ENCODE data around the gene AMZ1.
"Not testable (repeated sequence)": the region's sequence is repeated elsewhere in the genome, so short reads cannot be mapped to it uniquely, and the experiment has no call there.

The AMZ1 gene

DNA sequence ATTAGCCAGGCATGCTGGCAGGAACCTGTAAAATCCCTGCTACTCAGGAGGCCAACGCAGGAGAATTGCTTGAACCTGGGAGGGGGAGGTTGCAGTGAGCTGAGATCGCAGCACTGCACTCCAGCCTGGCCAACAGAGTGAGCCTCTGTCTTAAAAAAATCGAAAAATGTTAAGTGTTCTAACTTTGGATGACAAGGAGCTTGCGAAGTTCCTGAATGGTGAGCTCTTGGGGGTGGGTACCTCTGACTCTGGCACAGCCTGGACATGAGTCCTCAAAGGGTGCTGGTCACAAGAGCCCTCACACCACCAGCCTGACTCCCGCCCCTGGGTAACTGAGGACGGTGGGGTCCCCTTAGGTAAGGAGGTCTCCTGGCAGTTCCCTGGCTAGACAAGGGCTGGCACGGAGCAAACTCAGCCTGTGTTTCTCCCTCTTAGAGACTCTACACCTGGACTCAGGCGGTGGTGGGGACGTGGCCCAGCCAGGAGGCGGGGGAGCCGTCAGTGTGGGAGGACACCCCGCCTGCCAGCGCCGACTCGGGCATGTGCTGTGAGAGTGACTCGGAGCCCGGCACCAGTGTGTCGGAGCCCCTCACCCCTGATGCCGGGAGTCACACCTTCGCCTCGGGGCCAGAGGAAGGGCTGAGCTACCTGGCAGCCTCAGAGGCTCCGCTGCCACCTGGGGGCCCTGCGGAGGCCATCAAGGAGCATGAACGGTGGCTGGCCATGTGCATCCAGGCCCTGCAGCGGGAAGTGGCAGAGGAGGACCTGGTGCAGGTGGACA lies 24.1 kb downstream of the AMZ1 start:
- no peak for DNase-seq (ENCODE audit: low spot score)

DNA sequence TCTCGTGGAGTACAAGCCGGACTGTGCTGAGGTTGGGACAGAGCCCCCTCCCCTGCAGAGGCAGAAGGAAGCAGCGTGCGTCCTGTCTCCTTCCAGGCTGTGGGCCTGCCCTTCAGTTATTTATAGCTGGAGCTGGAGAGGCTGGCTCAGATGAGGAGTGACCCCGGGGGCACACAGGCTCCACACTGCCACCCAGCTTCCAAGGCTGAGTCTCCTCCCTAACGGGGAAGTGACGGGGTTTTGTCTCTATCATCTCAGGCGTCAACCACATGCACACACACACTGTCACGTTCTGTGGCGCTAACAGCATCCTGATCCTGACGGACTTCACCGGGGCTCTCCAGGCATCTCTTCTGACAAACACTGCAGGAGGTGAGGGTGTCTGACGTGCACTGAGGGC lies 25.4 kb downstream of the AMZ1 start:
- no peak for DNase-seq (ENCODE audit: low spot score)

DNA sequence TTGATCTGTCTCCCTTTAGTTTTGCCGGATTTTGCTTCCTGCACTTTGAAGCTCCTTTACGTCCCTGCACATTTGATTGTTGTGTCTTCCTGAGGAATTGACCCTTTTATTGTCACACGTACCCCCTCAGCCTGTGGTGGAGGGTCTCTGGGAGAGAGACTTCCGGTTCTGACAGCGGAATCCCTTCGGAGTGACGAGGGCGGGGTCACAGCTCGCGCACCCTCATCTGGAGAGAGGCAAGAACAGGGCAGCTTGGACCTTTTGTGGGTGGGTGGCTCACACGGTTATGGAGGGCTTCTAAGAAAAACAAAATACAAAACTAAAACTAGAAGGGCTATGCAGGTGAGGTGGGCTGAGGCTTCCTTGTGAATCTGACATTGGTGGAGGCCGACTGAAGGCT lies 26.0 kb downstream of the AMZ1 start:
- DNase-seq (ENCODE audit: low spot score) = no peak

DNA sequence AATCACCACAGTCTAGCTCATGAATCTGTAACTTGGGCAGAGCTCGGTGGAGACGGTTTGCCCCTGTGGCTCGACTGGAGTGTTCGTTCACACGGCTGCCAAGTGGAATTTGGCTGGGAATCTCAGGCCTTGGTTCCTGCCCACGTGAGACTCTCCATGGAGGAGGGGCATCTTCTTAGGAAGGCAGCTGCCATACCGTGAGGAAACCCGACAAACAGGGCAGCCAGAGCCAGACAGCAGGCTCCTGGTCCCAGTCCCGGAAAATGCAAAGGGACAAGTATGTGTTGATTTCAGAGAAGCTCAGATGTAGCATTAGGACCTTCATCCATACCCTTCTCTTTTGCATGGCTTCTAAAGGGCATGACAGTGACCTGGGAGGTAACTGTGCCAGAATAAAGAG lies 26.6 kb downstream of the AMZ1 start:
- DNase-seq (ENCODE audit: low spot score) = no peak

DNA sequence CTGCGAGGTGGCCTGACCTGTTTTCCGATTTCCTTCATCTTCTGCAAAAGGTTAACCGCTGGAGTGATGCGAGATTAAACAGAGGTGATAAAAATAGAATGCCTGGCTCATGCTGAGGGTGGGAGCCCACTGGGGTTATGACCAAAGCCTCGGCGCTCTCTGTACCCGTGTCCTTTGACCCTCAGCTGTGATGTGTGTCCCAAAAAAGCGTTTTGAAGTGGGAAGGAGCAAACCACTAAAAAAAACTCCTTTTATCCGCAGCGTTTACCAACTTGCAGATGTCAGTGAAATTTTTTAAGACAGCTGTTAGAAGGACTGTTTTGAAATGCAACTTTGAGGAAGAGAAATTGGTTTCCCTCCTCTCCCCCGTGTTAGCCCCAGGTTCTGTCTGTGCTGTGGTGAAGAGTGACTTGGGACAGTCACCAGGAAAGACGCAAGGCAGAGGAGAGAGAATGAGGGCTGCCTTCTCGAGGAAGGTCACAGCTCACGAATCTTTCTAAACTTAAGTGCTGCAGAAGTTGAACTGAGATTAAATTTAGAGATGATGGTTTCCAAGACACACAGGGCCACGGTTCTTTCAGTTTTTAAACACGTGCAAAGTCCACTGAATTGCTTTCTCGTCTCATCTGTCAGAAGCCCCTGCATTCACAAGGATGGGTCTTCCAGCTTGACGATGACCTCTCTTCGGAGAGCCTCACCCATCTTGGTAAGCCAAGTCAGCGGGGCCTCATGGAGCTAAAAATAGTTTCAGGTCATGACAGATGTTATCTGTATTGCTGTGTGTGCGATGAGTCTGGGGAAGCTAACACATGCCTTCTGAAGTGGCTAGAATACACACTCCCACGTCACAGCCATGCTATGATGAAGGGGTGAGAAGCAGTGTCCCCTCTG lies 27.6 kb downstream of the AMZ1 start:
- peak; percentile 48 for DNase-seq (ENCODE audit: low spot score)

DNA sequence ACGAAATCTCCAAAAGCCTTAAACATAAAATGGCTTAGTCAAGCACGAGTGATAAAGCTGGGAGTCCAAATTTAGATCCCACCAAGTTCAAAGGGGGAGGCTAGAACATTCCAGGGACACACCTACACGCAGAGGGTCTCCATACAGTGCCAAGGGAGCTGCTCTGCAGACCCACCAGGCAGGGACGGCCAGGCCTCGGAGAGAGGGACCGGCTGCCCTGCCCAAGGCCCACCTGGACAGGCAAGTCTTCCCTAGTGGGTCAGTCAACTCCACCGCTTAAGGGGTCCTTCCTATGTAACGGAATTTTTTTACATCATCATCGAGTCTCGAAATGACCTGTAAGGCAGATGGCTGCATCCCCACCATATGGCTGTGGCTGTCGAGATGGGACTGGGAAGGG lies 28.5 kb downstream of the AMZ1 start:
- DNase-seq (ENCODE audit: low spot score) = no peak

DNA sequence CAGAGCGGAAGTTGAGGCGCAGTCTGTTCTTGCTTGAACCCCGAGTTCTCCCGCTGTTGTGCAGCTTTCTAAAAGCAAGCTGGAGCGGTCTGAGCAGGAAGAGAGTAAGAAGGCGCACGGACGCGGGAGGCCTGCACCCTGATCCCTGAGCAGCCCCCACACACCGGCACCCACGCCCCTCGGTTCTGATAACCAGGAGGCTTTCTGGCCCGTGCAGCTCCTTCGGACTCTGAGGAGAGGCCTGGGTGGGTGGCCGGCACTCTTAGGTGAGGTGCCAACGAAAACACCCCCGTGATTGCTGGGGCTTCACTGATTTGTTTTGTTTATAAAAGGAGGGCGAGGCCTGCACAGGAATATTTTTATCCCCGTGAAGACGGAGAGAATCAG lies 28.9 kb downstream of the AMZ1 start:
- no peak for DNase-seq (ENCODE audit: low spot score)

DNA sequence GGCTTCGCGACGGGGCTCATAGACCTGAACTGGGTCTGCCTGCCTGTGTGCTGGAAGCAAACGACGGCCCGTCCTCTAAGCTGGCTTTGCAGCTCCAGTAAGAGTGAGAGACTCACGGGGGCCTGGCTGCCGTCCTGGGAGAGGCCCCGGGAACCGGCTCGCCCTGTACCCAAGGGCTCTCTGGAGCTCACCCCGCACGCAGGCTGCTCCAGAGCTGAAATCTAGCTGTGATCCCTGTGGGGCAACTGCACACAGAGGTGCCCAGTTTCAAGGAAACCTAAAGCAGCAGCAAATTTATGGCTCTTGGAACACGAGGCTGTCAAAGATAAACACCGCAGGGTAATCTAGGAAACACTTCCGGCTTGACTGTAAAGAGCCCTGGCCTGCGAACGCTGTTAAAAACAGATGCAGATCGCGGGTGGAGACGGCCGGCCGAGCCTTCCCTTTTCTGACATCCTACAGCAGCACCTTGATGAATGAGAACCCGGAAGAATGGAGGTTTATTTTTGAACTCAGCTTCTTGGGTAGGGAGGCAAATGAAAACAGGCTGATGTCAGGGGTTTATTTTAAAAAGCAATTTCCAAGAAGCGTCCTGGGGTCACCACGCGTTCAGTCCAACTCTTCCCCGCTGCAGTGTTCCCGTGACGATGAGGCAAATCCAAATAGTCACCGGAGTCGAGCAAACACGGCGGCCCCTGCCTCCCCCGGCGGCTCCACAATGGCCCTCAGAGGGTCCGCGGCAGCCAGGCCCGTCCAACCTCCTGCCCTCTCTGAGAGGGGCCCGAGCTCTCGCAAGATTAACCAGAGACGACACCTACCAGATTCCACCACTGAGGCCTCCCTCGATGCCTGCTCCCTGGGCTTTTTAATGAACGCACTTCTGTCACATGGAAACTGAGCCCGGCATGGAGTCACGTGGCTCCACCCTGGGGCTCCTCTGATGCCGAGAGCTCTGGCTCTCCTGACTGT lies 29.6 kb downstream of the AMZ1 start:
- DNase-seq (ENCODE audit: low spot score) = no peak

DNA sequence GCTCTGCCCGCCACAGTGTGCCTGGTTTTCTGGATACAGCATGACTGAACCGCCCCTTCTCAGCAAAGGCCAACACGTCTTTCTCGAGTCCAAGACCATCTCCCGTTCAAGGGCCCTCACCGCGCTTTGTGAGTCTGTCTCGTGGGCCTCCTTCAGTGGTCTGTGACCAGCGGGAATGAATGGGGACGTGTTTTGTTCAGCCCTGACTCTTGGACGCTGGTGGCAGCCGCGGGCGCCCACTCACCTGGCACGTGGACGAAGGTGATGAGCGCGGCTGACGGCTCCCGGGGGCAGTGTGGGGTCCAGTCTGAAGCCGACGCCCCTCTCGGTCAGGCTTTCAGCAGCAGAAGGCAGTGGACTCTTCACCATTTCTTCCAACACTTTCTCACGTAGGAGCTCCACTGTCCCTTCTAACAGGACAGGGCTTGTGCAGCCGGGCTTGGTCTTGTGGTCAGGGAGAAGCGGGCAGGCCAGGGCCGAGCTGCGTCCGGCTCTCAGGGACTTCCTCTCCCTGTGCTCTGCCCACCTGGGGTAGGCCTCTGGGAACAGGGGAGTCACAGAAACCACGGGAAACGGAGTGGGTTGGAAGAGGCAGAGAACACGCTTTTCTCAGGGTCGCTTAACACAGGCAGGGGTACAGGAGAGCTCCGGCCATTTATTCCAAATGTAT lies 30.4 kb downstream of the AMZ1 start:
- no peak for DNase-seq (ENCODE audit: low spot score)

DNA sequence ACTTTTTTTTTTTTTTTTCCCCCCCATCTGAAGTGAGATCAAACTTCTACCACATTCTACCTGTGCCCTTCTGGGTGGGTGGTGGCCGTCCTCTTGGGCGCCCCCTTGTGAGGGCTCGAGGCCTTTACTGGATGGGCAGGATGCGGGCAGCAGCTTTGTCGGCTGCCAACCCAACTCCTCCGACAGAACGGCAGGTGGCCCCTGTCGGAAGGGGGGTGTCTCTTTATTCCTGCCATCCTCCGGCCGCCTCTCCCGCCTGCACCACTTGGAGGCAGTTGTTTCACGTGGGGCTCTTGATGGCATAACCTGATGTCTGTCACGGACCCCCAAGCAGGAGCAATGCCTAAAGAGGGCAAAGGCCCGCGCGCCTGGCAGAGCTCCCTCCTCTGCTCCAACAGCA lies 31.0 kb downstream of the AMZ1 start:
- DNase-seq (ENCODE audit: low spot score) = peak; percentile 69

DNA sequence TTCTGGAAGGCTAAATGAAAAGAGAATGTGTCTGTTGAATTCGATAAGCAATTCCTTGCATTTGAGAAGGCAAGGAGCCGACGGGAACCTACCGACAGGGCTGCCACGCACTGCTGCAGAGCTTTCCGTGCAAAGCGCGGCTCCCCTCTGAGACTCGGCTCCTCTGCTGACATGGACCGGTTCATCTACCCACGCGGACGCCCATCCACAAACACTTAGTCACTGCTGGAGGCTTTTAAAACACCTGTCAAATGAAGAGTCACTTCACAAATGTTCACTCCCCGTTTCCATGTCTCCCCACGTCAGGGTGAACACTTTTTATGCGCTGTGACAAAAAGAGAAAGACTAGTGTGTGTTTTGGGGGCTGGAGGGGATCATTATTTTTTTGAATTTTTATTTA lies 32.0 kb downstream of the AMZ1 start:
- peak; percentile 19 for DNase-seq (ENCODE audit: low spot score)

DNA sequence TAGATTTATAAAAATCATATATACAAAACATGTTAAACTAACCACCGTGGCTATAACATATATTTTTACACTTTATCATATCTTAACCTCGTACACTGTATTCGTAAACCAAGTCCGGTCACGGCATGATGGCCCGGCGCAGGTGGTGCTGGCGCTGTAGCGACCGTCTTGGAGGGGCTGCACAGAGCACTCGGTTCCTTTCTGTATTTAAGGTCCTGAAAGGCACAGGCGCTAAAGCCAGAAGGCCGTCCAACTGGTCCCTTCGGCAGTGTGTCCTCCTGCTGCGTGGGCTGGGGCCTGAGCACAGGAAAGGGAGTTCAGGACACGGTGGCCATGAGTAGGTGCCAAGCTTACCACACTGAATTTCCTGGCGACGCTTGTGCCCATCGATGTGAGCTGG lies 33.8 kb downstream of the AMZ1 start:
- no peak for DNase-seq (ENCODE audit: low spot score)

DNA sequence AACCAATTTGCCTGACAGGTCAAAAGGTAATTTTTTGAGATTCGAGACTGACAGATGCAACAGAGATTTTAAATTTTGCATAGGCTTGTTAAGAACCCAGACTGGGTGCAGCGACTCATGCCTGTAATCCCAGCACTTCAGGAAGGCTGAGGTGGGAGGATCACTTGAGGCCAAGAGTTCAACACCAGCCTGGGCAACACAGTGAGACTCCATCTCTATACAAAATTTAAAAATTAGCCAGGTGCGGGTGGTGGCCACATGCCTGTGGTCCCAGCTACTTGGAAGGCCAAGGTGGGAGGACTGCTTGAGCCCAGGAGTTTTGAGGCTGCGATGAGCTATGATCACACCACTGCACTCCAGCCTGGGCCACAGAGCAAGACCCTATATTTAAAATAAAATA lies 34.6 kb downstream of the AMZ1 start:
- DNase-seq (ENCODE audit: low spot score) = no peak

DNA sequence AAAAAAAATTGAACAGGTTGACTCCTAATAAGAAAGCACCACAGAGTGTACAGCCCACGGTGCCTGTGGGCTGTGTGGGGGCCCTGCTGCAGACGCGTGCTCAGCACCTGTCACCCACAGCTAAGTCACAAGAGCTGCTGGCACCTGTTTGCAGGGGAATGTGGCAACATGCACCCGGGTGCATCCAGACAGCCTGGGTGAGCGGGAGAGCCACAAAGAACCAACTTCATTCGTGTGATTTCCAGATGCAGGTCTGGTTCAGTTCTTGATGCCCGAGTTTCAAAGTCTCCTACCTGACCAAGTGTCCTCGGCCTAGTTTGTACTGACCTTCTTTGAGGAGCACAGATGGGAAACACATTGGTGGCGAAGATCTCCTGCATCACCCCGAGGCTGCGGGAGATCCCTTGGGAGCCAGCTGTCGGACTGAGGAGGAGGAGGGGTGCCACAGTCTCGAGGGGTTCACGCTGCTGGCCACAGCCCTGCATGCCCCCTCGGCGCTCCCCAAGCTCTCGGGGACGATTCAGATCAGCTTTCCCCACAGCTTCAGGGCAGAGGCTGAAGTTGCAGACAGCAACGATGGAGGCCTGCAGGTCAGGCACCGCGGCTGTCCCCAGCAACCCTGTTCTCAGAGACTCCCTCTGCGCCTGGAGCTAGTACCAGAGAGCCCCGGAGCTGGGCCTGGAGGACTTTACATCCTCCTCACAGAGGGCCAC lies 35.3 kb downstream of the AMZ1 start:
- DNase-seq (ENCODE audit: low spot score) = no peak

DNA sequence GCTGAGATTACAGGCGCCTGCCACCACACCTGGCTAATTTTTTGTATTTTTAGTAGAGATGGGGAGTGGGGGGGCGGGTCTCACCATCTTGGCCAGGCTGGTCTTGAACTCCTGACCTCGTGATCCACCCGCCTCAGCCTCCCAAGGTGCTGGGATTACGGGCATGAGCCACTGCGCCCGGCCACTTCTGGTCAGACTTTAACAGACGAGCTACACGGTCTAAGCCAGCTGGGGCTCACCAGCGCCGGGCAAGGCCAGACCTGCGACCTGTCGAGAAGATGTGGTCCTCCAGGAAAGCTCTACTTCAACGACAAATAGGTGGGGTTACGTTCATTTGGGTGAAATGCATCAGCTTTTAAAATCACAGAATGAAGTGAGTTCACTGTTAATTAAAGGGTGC lies 36.0 kb downstream of the AMZ1 start:
- DNase-seq (ENCODE audit: low spot score) = not testable (repeated sequence)

DNA sequence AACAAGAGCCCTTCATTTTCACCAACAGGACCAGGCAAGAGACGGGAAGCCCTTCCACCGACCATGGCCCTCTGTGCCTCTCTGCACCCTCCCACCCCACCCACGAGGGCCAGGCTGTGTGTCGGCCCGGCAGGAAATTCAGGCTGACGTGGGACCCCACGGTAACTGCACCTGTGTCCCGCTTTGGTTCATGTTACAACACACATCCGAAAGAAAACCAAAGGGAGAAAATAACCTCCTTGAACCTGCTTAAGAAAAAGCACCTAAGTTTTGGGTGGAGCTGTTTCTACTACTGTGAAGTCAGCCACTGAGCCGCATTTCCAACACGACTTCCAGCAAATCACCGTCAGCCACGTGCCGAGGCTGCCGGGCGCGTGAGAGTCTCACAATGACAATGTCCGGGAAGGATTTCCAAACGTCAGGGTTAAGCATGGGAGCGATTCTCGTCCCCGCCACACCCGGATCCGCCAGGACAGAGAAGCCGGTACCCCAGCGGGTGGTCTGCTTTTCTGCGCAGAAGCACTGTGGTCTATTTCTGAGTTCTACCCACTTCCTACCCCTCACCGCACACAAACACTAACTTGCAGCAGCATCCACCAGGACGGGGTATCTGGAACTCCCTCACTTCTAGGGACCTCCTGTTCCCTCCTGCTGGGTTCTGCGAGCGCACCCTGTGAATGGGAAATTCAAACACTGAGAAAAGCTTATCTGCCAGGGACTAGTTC lies 36.6 kb downstream of the AMZ1 start:
- DNase-seq (ENCODE audit: low spot score) = no peak

DNA sequence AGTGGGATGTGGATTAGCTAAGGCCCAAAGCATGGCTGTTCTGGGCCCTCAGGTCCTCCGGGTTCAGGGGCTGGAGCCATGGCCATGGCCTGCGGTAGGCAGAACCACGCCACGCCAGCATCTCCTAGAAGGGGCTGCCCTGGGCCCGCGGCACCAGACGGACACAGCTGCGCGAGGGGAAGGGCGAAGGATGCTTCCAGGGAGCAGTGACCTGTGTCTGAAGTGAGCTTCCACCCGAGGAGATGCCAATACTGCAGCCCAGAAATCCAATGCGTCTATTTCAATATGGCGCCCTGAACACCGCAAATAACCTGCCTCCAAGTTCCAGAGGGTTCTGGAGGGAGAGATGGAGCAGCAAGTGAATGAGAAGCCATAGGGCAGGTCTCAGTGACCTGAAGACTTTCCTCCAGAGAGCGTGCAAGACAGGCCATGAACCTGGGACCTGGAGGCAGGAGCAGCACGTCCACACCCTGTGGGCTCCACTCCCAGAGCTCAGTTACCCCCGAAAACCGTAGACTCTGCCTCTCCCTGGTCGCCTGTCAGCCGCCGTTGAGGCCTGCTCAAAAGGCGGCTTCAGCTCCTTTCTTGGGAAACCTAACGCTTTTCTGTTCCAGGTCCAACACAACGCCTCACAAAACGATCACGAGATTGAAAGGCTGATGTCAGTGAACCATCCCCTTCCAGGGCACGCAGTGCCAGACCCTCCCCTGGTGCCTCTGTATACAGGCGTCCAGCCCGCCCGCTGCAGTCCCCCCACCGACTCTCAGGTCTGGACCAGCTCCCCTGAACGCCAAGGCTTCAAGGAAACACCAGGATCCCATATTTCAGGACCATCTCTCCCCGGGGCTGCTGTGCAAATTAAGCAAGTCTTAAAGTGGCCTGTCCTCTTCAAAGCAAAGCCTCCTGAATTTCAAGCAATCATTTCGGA lies 37.4 kb downstream of the AMZ1 start:
- DNase-seq (ENCODE audit: low spot score) = no peak

DNA sequence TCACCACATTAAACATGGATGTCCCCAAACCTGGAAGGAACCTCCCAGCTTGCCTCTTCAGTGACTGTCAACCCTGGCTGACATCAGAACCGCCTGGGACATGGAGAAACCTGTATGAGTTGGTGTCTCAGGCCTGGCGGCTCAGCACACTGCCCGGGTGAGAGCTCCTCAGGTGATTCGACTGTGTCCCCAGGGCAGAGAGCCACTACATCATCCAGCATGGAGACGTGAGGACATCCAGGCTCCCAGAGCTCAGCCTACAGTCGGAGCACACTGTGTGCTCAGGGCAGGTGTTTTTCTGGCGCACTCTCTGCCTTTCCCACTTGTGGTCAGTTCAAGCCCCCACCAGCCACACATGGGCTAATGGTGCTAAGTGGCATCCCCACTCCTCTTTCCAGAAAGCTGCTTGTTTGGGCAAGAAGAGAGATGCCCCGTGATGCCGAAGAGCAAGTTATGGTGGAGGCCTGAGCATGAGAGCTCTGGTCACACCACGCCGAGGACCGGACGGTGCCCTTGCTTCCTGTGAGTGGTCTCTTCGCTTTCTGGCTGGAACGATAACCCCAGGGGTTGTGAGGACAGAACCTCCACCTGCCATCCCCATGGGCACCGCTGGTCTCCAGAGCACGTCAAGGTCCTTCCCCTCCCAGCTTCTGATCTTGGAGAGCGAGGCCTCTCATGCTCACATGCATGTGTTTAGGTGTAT lies 38.5 kb downstream of the AMZ1 start:
- DNase-seq (ENCODE audit: low spot score) = no peak

DNA sequence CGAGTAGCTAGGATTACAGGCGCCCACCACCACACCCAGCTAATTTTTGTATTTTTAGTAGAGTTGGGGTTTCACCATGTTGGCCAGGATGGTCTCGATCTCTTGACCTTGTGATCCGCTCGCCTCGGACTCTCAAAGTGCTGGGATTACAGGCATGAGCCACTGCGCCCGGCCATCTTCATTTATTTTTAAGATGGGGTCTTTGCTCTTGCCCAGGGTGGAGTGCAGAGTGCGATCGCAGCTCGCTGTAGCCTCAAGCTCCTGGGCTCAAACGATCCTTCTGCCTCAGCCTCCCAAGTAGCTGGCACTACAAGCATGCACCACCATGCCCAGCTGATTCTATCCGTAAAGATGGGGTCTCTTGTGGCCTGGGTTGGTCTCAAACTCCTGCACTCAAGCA lies 39.2 kb downstream of the AMZ1 start:
- DNase-seq (ENCODE audit: low spot score) = not testable (repeated sequence)

All from activated CD4-positive, alpha-beta T cell treated with anti-CD3 and anti-CD28 coated beads, Interleukin-2, Interleukin-4, amounts not matched to agents 100 ng/mL and 50 ng/mL, durations not matched to agents 16 hours and 8 hours (primary cell).